ENCODE measurements around the gene PLXNA4.

- no peak for TF ChIP-seq POLR2A (IDR thresholded peaks at IDR 0.05)
- TF ChIP-seq CTCF (IDR thresholded peaks at IDR 0.05) = no peak
These were observed 354.9 kb downstream of the PLXNA4 start for GRCh38 chr7:132221356-132221755.
